GM23338 (cell line): Measurements from ENCODE around the gene RAB33A. TPM values are rescaled to one million over a fixed set of nuclear protein-coding genes. Genes with fewer than 3 reads are reported as not detected.

Source experiments
- ATAC-seq: fragments of 200-7000 bp; cut with Tn5 transposase; 3 replicates; pipeline ENCODE4 v1.9.1; 2020
- DNase-seq: peaks from one replicate; pipeline ENCODE4 v3.0.0-alpha.2; 2015; ENCODE audit warnings: low spot score
- H2AFZ ChIP-seq: fragments of 200-600 bp; sonication (generic); 2 replicates; pipeline ENCODE4 v1.8.0; 2016; ENCODE audit warnings: antibody characterized with exemption, mild to moderate bottlenecking, moderate library complexity
- H3F3A ChIP-seq: fragments of 200-600 bp; sonication (generic); replicated peaks from 2 replicates; pipeline ENCODE4 v1.8.0; 2017; ENCODE audit warnings: antibody characterized with exemption, mixed run types, low read depth
- H3K27ac ChIP-seq: fragments of 200-600 bp; sonication (generic); 2 replicates; pipeline ENCODE4 v1.6.1; 2016; ENCODE audit warnings: low read depth
- H3K27me3 ChIP-seq: fragments of 200-600 bp; sonication (generic); 2 replicates; pipeline ENCODE4 v1.8.0; 2016; ENCODE audit warnings: mild to moderate bottlenecking, mixed run types, moderate library complexity; ENCODE audit not compliant: insufficient read depth
- H3K36me3 ChIP-seq: fragments of 200-600 bp; sonication (generic); 2 replicates; pipeline ENCODE4 v1.8.0; 2016; ENCODE audit warnings: mild to moderate bottlenecking; ENCODE audit not compliant: insufficient read depth
- H3K4me1 ChIP-seq: fragments of 200-600 bp; sonication (generic); 2 replicates; pipeline ENCODE4 v1.8.0; 2016; ENCODE audit warnings: mild to moderate bottlenecking, moderate library complexity; ENCODE audit not compliant: insufficient read depth
- H3K4me2 ChIP-seq: fragments of 200-600 bp; sonication (generic); 2 replicates; pipeline ENCODE4 v1.7.1; 2017; ENCODE audit warnings: mixed run types
- H3K4me3 ChIP-seq: fragments of 200-600 bp; sonication (generic); 2 replicates; pipeline ENCODE4 v1.6.1; 2016; ENCODE audit warnings: mixed run types
- H3K79me2 ChIP-seq: fragments of 200-600 bp; sonication (generic); replicated peaks from 2 replicates; pipeline ENCODE4 v1.8.0; 2017; ENCODE audit warnings: mild to moderate bottlenecking; ENCODE audit not compliant: insufficient read depth
- H3K9me2 ChIP-seq: fragments of 200-600 bp; sonication (generic); 2 replicates; pipeline ENCODE4 v1.8.0; 2017; ENCODE audit not compliant: insufficient read depth
- H4K20me1 ChIP-seq: fragments of 200-600 bp; sonication (generic); replicated peaks from 2 replicates; pipeline ENCODE4 v1.8.0; 2017; ENCODE audit warnings: mild to moderate bottlenecking; ENCODE audit not compliant: insufficient read depth
- H3K27ac Mint-ChIP-seq: 2 replicates; pipeline ENCODE4 v1.8.0; 2020; ENCODE audit warnings: inconsistent platforms, mild to moderate bottlenecking, moderate library complexity, mixed read lengths
- H3K27me3 Mint-ChIP-seq: 3 replicates; pipeline ENCODE4 v1.8.0; 2022; ENCODE audit warnings: low read depth, mild to moderate bottlenecking, moderate library complexity, mixed read lengths, inconsistent platforms; ENCODE audit not compliant: insufficient read depth, poor library complexity
- H3K36me3 Mint-ChIP-seq: 3 replicates; pipeline ENCODE4 v1.8.0; 2021; ENCODE audit warnings: low read depth, mild to moderate bottlenecking, inconsistent platforms, moderate library complexity, mixed read lengths
- H3K4me1 Mint-ChIP-seq: 3 replicates; pipeline ENCODE4 v1.8.0; 2020; ENCODE audit warnings: mild to moderate bottlenecking, inconsistent platforms, mixed read lengths
- H3K4me3 Mint-ChIP-seq: 3 replicates; pipeline ENCODE4 v1.8.0; 2021; ENCODE audit warnings: moderate library complexity, mild to moderate bottlenecking, inconsistent platforms, mixed read lengths
- H3K9me3 Mint-ChIP-seq: 3 replicates; pipeline ENCODE4 v1.8.0; 2020; ENCODE audit warnings: moderate library complexity, mild to moderate bottlenecking, inconsistent platforms, mixed read lengths
- CREB1 ChIP-seq: fragments of 250-450 bp; sonication (Bioruptor Pico); IDR thresholded peaks from 2 replicates; pipeline ENCODE4 v1.5.0; 2020; ENCODE audit warnings: low read depth, mild to moderate bottlenecking, moderate library complexity
- CTCF ChIP-seq, 2 experiments: fragments of 200-600 bp in 1 of 2; sonication (generic) in 1 of 2; conservative IDR thresholded peaks; 2 replicates each; pipeline versions ENCODE4 v1.5.1 to v1.6.1; 2016 to 2017; ENCODE audit warnings: antibody characterized with exemption in 2 of 2, low read depth in 2 of 2, mild to moderate bottlenecking in 2 of 2, moderate library complexity in 1 of 2
- ETS1 ChIP-seq: IDR thresholded peaks from 2 replicates; pipeline ENCODE4 v1.6.1; 2016; ENCODE audit warnings: antibody characterized with exemption
- EZH2phosphoT487 ChIP-seq: fragments of 200-600 bp; sonication (generic); IDR thresholded peaks from one replicate; pipeline ENCODE4 v1.8.1; 2018; ENCODE audit warnings: antibody characterized with exemption; ENCODE audit not compliant: unreplicated experiment
- JUNB ChIP-seq: IDR thresholded peaks from one replicate; pipeline ENCODE4 v1.6.1; 2016; ENCODE audit warnings: antibody characterized with exemption; ENCODE audit not compliant: unreplicated experiment
- POLR2AphosphoS5 ChIP-seq: IDR thresholded peaks from 2 replicates; pipeline ENCODE4 v1.6.1; 2016; ENCODE audit warnings: antibody characterized with exemption, low read depth
- STAT1 ChIP-seq: IDR thresholded peaks from one replicate; pipeline ENCODE4 v1.6.1; 2016; ENCODE audit warnings: antibody characterized with exemption; ENCODE audit not compliant: unreplicated experiment
- ZNF114 ChIP-seq: fragments of 250-450 bp; sonication (Bioruptor Pico); IDR thresholded peaks from 2 replicates; pipeline ENCODE4 v1.5.0; 2020; ENCODE audit warnings: mild to moderate bottlenecking, moderate library complexity
- ZNF331 ChIP-seq: fragments of 250-450 bp; sonication (Bioruptor Pico); IDR thresholded peaks from 2 replicates; pipeline ENCODE4 v1.5.0; 2020; ENCODE audit warnings: low read depth, mild to moderate bottlenecking, moderate library complexity
- ZNF462 ChIP-seq: fragments of 250-450 bp; sonication (Bioruptor Pico); IDR thresholded peaks from 2 replicates; pipeline ENCODE4 v1.5.0; 2020; ENCODE audit warnings: mild to moderate bottlenecking, moderate library complexity
- polyA plus RNA-seq: library from polyadenylated mRNA; unstranded; fragments of >200 nt; fragmentation: Nextera tagmentation; extraction: Ambion mirVana; gene quantifications from 2 replicates; pipeline ENCODE4 v1.2.1, GENCODE V29; 2016
- total RNA-seq: library from RNA; depleted of rRNA; stranded (reverse); fragments of >200 nt; shearing (Covaris generic); gene quantifications from 2 replicates; pipeline ENCODE4 v1.2.3, GENCODE V29; 2014

Gene RAB33A
- total and polyA plus RNA-seq, 2 experiments from 2014 or later: 5.5 to 6.5 TPM

- no peak overlapping the region for H3K4me2 ChIP-seq
- no peaks in the 10 kb centered on the region for H3K4me1 ChIP-seq
- H3K27me3 ChIP-seq: no peaks in the 10 kb centered on the region
- no peaks in the 10 kb centered on the region for H3K9me2 ChIP-seq
- Mint-ChIP-seq H3K9me3 (no peaks in the 10 kb centered on the region), H3K4me1 (no peaks in the 10 kb centered on the region), H3K27ac (no peak overlapping the region), H3K4me3 (no peak overlapping the region), H3K36me3 (peaks cover 27% of the 10 kb centered on the region; the same call in 2 of the 3 replicates), H3K27me3 (no peaks in the 10 kb centered on the region)
- H3K4me3 ChIP-seq: no peak overlapping the region
- 0 out of 2 replicates have a peak, but pooled peaks cover 6% of the 10 kb centered on the region for H3K36me3 ChIP-seq
- no peaks in the 10 kb centered on the region for H3F3A ChIP-seq
- H4K20me1 ChIP-seq: no peaks in the 10 kb centered on the region
- ATAC-seq (no peak), DNase-seq (no peak)
- H2AFZ ChIP-seq: no peak overlapping the region
- H3K27ac ChIP-seq: no peak overlapping the region
- no peak for TF ChIP-seq POLR2AphosphoS5
- no peak for TF ChIP-seq JUNB
- no peak for TF ChIP-seq ETS1
- TF ChIP-seq CTCF (conservative IDR thresholded peaks at IDR 0.05; ENCODE audit: low read depth in 2 of 2): no peak
- TF ChIP-seq ZNF331 (CRISPR knock-in tag): no peak
- no peak for TF ChIP-seq ZNF114 (CRISPR knock-in tag)
- no peak for TF ChIP-seq CREB1
- TF ChIP-seq STAT1: no peak
- no peak for TF ChIP-seq ZNF462 (CRISPR knock-in tag)
- no peak for TF ChIP-seq EZH2phosphoT487
- no peaks in the 10 kb centered on the region for H3K79me2 ChIP-seq
Measured at GRCh38 chrX:130204647-130205046, 32.9 kb downstream of the RAB33A start.
